Activated CD8-positive, alpha-beta memory T cell treated with anti-CD3 and anti-CD28 coated beads, Interleukin-2, amount 10 ng/mL, durations not matched to agents 7 days and 5 days (primary cell): ENCODE results near the gene UBE2Q1. TPM values are rescaled to one million over a fixed set of nuclear protein-coding genes. Genes with fewer than 3 reads are reported as not detected.

Experiments
- ATAC-seq: fragments of 150-1000 bp; cut with Tn5 transposase; one replicate; pipeline ENCODE4 v1.10.0; 2021; ENCODE audit warnings: moderate library complexity
- CTCF ChIA-PET: fragments of 350-600 bp; sonication (Branson Sonifier 250); formaldehyde crosslinking; loops from one replicate; lab custom pipeline; 2021; ENCODE audit warnings: antibody characterized with exemption; lab: Charles Lee
- DNase-seq: peaks from one replicate; pipeline ENCODE4 v3.0.0-alpha.2; 2020
- H3K27ac Mint-ChIP-seq: one replicate; pipeline ENCODE4 v1.8.0; 2021; ENCODE audit warnings: mild to moderate bottlenecking, mixed read lengths
- H3K27me3 Mint-ChIP-seq: one replicate; pipeline ENCODE4 v1.8.0; 2021; ENCODE audit warnings: mixed read lengths
- H3K36me3 Mint-ChIP-seq: one replicate; pipeline ENCODE4 v1.8.0; 2021; ENCODE audit warnings: mild to moderate bottlenecking, mixed read lengths
- H3K4me1 Mint-ChIP-seq: one replicate; pipeline ENCODE4 v1.8.0; 2021; ENCODE audit warnings: mixed read lengths
- H3K4me3 Mint-ChIP-seq: one replicate; pipeline ENCODE4 v1.8.0; 2021; ENCODE audit warnings: mild to moderate bottlenecking, moderate library complexity, mixed read lengths
- H3K9me3 Mint-ChIP-seq: one replicate; pipeline ENCODE4 v1.8.0; 2022; ENCODE audit warnings: low read depth, mixed read lengths
- total RNA-seq, 2 experiments: library from RNA; stranded (reverse); gene quantifications; one replicate each; pipeline ENCODE4 v1.2.3, GENCODE V29; 2021

UBE2Q1 gene
- total RNA-seq: 100 to 1,000 TPM; 103 to 110 TPM

DNA sequence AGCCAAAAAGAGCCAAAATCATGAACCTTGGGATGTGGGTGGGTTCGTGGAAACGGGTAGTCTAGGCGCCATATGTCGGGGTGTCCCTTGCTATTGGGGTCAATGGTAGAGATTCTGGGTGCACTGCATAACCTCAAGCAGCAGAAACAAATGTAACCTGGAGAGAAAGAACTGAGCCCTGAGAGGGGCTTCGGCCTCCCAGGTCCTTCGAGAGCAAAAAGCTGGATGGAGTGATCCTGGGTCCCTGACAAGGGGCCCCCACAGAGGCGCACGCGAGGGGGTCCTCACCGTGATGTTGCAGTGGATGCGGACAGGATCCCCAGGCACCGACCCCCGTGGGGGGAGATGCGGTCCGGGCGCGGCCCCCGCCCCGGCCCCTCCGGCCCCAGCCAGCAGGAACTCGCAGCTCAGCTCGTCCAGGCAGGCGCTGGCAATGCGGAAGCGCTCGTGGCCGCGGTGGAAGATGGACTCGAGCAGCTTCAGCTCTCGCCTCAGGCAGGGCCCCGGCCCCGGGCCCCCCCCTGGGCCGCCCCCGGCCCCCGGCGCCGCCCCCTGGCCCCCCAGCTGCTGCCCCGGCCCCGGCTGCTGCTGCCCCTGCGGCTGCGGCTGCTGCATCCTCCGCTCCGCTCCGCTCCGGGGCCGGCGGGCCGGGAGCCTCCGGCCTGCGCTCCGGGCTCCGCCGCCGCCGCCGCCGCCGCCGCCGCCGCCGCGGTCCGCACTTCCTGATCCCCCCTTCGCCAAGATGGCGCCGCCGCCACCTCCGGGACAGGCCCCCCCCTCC, at the start of gene UBE2Q1:
Gene UBE2Q1 (minus strand): TSS at position 724 of the 781 bp plus-strand sequence. CDS start 109 bp downstream, at position 615.
- H3K27me3 Mint-ChIP-seq: no peaks in the 10 kb centered on the region
- peak within 1 kb of the TSS; percentile 86 for H3K4me3 Mint-ChIP-seq
- H3K9me3 Mint-ChIP-seq: no peaks in the 10 kb centered on the region
- H3K36me3 Mint-ChIP-seq: peaks cover 29% of the 10 kb centered on the region
- ATAC-seq (peak; percentile 13), DNase-seq (peak; percentile 70)
- H3K27ac Mint-ChIP-seq: peak within 1 kb of the TSS; percentile 88
- peaks cover 27% of the 10 kb centered on the region for H3K4me1 Mint-ChIP-seq
- CTCF ChIA-PET: interaction anchor here (0.7 to 4.2 kb wide), 4 partner anchors 12 to 527 kb away, joined by 3 to 19 read pairs (median 4); no protein-coding TSS in a partner anchor

DNA sequence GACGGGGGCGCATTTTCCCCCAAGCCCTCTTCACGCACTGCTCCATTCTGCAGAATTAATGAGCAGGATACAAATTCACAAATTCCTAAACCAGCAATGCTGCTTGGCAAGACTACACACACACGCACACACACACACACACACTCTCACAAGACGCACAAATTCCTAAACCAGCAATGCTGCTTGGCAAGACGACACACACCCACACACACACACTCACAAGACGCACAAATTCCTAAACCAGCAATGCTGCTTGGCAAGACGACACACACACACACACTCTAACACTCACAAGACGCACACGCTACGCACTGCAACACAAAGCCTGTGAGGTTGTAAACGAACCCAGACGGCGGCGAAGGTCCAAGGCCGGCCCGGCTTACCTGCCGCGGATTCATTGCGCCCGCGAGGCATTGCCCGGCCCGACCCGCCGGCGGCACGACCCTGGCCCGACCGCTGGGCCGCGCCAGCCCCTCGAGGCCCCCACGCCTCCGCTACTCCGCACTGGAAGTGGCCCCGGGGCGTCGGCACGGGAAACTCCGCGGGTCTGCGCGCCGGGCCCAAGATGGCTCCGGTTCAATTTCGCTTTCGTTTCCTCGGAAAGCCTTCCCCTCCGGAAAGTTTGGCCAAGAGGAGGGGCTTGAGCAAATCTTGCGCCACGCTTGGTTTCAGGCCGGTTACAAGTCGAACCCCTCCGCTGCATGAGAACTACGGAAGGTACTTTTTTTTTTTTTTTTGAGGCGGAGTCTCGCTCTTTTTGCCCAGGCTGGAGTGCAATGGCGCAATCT, 49.3 kb upstream of the UBE2Q1 start, which contains the start of gene ADAR:
Gene ADAR (minus strand): TSS at position 578 of the 788 bp plus-strand sequence. CDS start 180 bp downstream, at position 398.
- H3K27me3 Mint-ChIP-seq: no peaks in the 10 kb centered on the region
- H3K36me3 Mint-ChIP-seq: peaks cover 44% of the 10 kb centered on the region
- peak; percentile 86 for ATAC-seq
- H3K9me3 Mint-ChIP-seq: no peaks in the 10 kb centered on the region
- peak; percentile 97 for DNase-seq
- peaks cover 73% of the 10 kb centered on the region for H3K4me1 Mint-ChIP-seq
- peak within 1 kb of the TSS; percentile 98 for H3K27ac Mint-ChIP-seq
- peak within 1 kb of the TSS; percentile 92 for H3K4me3 Mint-ChIP-seq
- CTCF ChIA-PET: interaction anchor here (0.9 to 2.7 kb wide), 6 partner anchors 9 to 348 kb away, joined by 3 to 11 read pairs (median 4); partner anchors contain the start of gene PBXIP1

DNA sequence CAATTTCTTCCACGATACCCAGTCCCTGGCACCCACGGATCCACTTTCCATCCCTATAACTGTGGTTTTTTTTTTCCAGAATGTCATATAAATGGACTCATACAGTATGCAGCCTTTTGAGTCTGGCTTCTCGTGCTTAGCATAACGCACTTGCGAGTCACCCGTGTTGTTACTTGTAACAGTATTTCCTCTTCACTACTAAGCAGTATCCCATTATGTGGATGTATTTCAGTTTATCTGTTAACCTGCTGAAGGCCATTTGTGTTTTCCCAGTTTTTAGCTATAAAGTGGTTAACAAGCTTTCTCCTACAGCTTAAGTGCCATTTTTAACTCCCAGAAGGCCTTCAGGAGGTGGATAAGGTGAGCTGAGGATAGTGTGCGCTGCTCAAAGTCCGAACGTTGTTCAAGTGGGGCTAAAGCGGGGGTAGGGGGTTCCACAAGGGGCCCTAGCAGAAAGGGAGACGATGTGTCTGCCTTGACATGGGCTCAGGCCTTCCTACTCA, 48.7 kb upstream of the UBE2Q1 start:
- DNase-seq (no peak), ATAC-seq (peak; percentile 6)
- CTCF ChIA-PET: interaction anchor here (0.9 to 2.2 kb wide), 4 partner anchors 9 to 337 kb away, joined by 3 to 7 read pairs (median 4); no protein-coding TSS in a partner anchor
- Mint-ChIP-seq H3K9me3 (no peaks in the 10 kb centered on the region), H3K4me3 (peak overlapping the region; percentile 92), H3K27ac (peak overlapping the region; percentile 98), H3K36me3 (peaks cover 48% of the 10 kb centered on the region), H3K4me1 (peaks cover 78% of the 10 kb centered on the region), H3K27me3 (no peaks in the 10 kb centered on the region)

DNA sequence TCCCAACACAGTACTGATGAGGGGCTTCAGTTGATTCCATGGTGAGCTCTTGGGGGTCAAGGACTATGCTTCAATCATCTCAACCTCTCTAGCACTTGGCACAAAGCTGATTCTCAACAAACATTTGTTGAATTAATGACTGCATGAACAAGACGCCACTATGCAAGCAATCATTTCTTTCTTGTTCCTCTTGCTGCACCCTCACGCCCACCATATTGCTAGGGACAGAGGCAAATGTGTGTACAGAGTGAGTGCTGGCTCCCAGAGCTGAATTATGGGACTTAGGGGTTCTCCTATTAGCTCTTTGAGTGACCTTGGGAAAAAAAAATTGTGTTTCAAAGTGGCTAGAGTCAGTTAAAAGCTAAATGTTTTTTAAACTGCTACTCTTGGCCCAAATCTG, 47.1 kb upstream of the UBE2Q1 start:
- CTCF ChIA-PET: interaction anchor here (0.9 to 2.3 kb wide), 8 partner anchors 14 to 446 kb away, joined by 3 to 6 read pairs (median 4); partner anchors contain the start of genes ADAM15 and PYGO2

DNA sequence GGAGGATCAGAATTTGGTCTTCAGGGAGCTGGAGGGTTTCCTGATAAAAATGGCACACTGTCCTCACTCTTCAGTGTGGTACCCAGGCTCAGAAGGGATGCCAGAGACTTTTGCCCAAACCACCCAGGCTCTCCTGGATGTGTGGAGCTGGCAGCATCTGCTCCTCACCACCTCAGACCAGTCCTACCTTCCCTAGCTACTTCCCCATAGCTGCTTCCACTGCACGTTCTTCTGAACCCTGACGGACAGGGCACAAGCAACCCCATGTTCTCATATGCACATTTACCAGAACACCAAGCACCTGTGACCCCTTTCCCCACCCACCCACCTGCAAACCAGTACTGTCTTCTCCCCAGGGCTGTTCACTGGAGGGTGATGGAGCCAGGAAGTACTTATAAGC, 44.9 kb upstream of the UBE2Q1 start:
- DNase-seq: no peak
- ATAC-seq: no peak
- peaks cover 78% of the 10 kb centered on the region for H3K36me3 Mint-ChIP-seq
- H3K4me3 Mint-ChIP-seq: no peak overlapping the region
- H3K27ac Mint-ChIP-seq: no peak overlapping the region
- CTCF ChIA-PET: interaction anchor here (0.5 to 0.6 kb wide), 2 partner anchors 9 to 177 kb away, joined by 3 read pairs; no protein-coding TSS in a partner anchor
- H3K4me1 Mint-ChIP-seq: peaks cover 77% of the 10 kb centered on the region
- H3K9me3 Mint-ChIP-seq: no peaks in the 10 kb centered on the region
- H3K27me3 Mint-ChIP-seq: no peaks in the 10 kb centered on the region

More for the DNA sequence above, 47.1 kb upstream of the UBE2Q1 start:
- H3K27me3 Mint-ChIP-seq: no peaks in the 10 kb centered on the region
- H3K9me3 Mint-ChIP-seq: no peaks in the 10 kb centered on the region
- H3K4me1 Mint-ChIP-seq: peaks cover 79% of the 10 kb centered on the region
- H3K27ac Mint-ChIP-seq: peak overlapping the region; percentile 56
- peaks cover 63% of the 10 kb centered on the region for H3K36me3 Mint-ChIP-seq
- DNase-seq (no peak), ATAC-seq (no peak)
- peak overlapping the region; percentile 92 for H3K4me3 Mint-ChIP-seq

DNA sequence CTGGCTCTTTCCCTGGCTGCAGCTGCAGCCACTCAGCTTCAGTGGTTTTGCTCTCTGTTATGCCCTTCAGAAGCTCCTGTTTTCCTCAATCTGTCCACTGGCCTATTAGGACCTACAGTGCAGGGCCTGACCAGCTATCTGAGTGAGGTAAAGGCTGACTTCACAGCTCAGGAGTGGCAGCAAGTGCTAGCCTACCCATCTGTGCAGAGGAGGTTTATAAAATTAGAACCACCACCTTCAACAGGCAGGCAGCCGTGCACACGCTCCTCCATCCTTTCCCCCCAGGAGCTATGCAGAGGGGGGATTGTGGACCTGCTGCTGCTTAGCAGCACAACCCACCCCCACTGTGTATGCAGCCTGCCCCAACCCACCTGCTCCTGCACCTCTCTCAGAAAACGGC, 41.2 kb upstream of the UBE2Q1 start:
- CTCF ChIA-PET: no interaction called here
- no peaks in the 10 kb centered on the region for H3K9me3 Mint-ChIP-seq
- no peak overlapping the region for H3K4me3 Mint-ChIP-seq
- ATAC-seq: no peak
- H3K4me1 Mint-ChIP-seq: peaks cover 57% of the 10 kb centered on the region
- peaks cover 76% of the 10 kb centered on the region for H3K36me3 Mint-ChIP-seq
- H3K27me3 Mint-ChIP-seq: no peaks in the 10 kb centered on the region
- no peak for DNase-seq
- peak overlapping the region; percentile 40 for H3K27ac Mint-ChIP-seq

DNA sequence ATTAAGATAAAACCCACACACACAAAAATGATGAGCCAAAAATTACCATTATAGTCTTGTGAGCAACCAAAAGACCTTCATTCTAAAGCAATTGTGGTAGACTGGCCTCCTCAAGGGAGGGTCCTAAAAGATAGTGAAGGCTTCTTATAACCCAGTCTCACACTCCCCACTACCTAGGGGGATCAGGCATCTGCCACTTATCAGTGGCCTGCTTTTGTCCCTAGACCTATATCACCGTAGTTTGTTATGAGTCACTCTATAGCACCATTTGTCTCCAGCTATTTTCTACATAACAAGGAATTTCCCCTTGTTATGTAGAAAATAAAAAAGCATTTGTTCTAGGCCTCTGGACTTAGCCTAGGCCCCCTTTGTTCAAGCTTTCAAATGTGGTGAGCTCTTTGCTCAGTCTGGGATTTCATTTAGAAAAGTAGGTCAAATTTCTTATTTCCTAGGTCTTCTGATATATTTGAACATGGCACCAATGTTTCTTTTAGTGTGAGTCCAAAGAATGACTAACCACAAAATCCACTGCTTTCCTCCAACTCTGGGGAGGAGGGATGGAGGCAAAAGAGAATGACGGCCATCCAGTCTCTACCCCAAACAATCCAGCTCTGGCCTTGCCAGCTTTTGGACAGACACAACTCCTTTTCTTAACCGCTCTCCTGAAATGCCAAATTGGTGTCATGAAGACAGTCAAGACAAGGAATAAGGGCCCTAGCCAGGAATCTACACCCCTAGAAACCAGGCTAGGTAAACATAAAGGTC, 40.6 kb upstream of the UBE2Q1 start:
- ATAC-seq (no peak), DNase-seq (no peak)
- CTCF ChIA-PET: interaction anchor here (1.2 kb wide), 1 partner anchor 71 kb away, joined by 3 read pairs; no protein-coding TSS in a partner anchor
- H3K9me3 Mint-ChIP-seq: no peaks in the 10 kb centered on the region
- no peak overlapping the region for H3K4me3 Mint-ChIP-seq
- no peaks in the 10 kb centered on the region for H3K27me3 Mint-ChIP-seq
- peaks cover 54% of the 10 kb centered on the region for H3K4me1 Mint-ChIP-seq
- H3K36me3 Mint-ChIP-seq: peaks cover 76% of the 10 kb centered on the region
- no peak overlapping the region for H3K27ac Mint-ChIP-seq

DNA sequence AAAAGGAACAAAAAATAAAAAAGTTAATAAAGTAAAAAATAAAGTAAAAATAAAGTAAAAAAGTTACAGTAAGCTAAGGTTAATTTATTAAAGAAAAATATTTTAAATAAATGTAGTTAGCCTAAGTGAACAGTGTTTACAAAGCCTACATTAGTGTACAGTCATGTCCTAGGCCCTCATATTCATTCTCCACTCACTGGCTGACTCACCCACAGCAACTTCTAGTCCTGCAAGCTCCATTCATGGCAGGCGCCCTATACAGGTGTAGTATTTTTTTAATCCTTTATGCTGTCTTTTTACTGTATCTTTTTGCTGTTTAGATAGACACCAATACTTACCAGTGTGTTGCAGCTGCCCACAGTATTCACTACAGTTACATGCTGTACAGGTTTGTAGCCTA, 37.2 kb upstream of the UBE2Q1 start:
- CTCF ChIA-PET: interaction anchor here (1.0 to 1.5 kb wide), 3 partner anchors 9 to 141 kb away, joined by 3 read pairs; no protein-coding TSS in a partner anchor
- DNase-seq: no peak
- ATAC-seq: no peak
- H3K9me3 Mint-ChIP-seq: no peaks in the 10 kb centered on the region
- no peaks in the 10 kb centered on the region for H3K27me3 Mint-ChIP-seq
- H3K27ac Mint-ChIP-seq: no peak overlapping the region
- H3K4me3 Mint-ChIP-seq: no peak overlapping the region
- peaks cover 21% of the 10 kb centered on the region for H3K4me1 Mint-ChIP-seq
- H3K36me3 Mint-ChIP-seq: peaks cover 70% of the 10 kb centered on the region

DNA sequence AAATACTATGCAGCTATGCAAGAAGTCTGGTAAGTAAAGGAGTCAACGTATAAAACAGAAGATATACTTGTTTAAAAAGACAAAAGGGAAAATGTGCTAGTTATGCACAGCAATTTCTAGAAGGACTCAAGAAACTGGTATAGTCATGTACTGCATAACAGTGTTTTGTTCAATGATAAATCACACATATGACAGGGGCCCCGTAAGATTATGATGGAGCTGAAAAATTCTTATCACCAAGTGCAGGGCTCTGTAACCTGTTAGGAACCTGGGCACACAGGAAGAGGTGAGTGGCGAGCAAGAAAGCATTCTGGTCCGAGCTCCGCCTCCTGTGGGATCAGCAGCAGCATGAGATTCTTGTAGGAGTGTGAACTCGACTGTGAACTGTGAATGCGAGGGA, 36.3 kb upstream of the UBE2Q1 start:
- H3K27me3 Mint-ChIP-seq: no peaks in the 10 kb centered on the region
- H3K27ac Mint-ChIP-seq: no peak overlapping the region
- CTCF ChIA-PET: interaction anchor here (0.8 to 1.5 kb wide), 5 partner anchors 9 to 284 kb away, joined by 3 read pairs; no protein-coding TSS in a partner anchor
- H3K9me3 Mint-ChIP-seq: no peaks in the 10 kb centered on the region
- H3K36me3 Mint-ChIP-seq: peaks cover 72% of the 10 kb centered on the region
- ATAC-seq (no peak), DNase-seq (no peak)
- H3K4me3 Mint-ChIP-seq: no peak overlapping the region
- H3K4me1 Mint-ChIP-seq: peaks cover 16% of the 10 kb centered on the region

DNA sequence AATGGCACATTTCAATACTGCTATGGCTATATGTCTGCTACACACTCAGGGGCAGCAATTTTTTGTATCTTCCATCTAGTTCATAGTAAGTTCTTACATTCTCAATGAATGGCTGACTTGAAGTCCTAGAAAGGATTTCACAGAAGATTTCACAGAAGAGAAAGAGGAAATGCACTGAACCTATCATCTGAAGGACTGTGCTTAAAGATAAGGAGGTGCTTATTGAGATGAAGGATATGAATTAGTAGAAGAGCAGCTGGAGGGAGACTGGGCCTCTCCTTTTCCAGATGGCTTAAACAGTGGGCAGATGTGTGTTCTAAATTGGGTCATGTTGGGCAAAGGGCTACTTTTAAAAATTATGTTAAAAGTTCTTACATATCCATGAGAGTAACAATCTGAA, 34.9 kb upstream of the UBE2Q1 start:
- Mint-ChIP-seq H3K27me3 (no peaks in the 10 kb centered on the region), H3K27ac (no peak overlapping the region), H3K36me3 (peaks cover 74% of the 10 kb centered on the region), H3K4me3 (no peak overlapping the region), H3K4me1 (peaks cover 6% of the 10 kb centered on the region), H3K9me3 (no peaks in the 10 kb centered on the region)
- DNase-seq (no peak), ATAC-seq (no peak)
- CTCF ChIA-PET: interaction anchor here (0.8 to 0.9 kb wide), 3 partner anchors 25 to 151 kb away, joined by 3 read pairs; no protein-coding TSS in a partner anchor

DNA sequence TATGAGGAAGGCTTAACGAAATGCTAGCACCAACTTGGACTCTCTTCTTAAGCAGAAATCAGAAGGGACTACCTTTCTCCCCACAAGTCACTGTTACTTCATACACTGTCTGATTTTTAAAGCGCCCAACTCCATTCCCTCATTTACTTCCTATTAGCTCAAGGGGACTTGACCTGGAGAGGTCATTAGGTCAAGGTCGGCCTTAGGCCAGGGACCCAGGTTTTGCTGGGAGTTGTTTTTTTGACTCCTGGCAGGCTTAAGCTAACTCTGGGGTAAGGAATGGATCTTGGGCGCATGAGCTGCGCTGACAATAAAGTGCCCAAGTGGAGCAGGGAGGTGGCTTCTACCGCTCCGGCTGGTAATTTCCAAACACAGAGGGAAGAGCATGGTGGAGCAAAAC, 32.7 kb upstream of the UBE2Q1 start:
- ATAC-seq (no peak), DNase-seq (no peak)
- Mint-ChIP-seq H3K9me3 (no peaks in the 10 kb centered on the region), H3K36me3 (peaks cover 78% of the 10 kb centered on the region), H3K27me3 (no peaks in the 10 kb centered on the region), H3K27ac (no peak overlapping the region), H3K4me3 (no peak overlapping the region), H3K4me1 (peaks cover 10% of the 10 kb centered on the region)
- CTCF ChIA-PET: interaction anchor here (1.6 to 1.9 kb wide), 2 partner anchors 14 to 78 kb away, joined by 4 to 6 read pairs; no protein-coding TSS in a partner anchor

DNA sequence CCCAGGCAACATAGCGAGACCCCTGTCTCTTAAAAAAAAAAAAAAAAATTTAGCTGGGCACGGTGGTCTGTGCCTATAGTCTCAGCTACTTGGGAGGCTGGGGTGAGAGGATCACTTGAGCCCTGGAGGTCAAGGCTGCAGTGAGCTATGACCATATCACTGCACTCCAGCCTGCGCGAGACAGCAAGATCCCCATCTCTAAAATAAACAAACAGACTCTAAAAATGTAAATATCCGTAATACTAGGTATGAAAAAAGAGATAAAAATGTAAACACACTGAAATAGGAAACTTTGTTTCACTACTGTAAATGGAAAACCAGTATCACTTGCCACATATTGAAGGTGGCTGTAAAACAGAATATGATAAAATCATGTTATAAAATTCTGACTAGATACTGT, 32.3 kb upstream of the UBE2Q1 start:
- no peaks in the 10 kb centered on the region for H3K27me3 Mint-ChIP-seq
- H3K4me1 Mint-ChIP-seq: peaks cover 13% of the 10 kb centered on the region
- H3K27ac Mint-ChIP-seq: no peak overlapping the region
- no peak for DNase-seq
- peaks cover 80% of the 10 kb centered on the region for H3K36me3 Mint-ChIP-seq
- no peaks in the 10 kb centered on the region for H3K9me3 Mint-ChIP-seq
- ATAC-seq: no peak
- CTCF ChIA-PET: interaction anchor here (1.6 to 1.9 kb wide), 2 partner anchors 14 to 79 kb away, joined by 4 to 6 read pairs; no protein-coding TSS in a partner anchor
- H3K4me3 Mint-ChIP-seq: no peak overlapping the region
